Panc1 (cell line): ENCODE measurements around the gene ARSI. TPM values are rescaled to one million over a fixed set of nuclear protein-coding genes. Genes with fewer than 3 reads are reported as not detected.
"Not testable (repeated sequence)": the region's sequence is repeated elsewhere in the genome, so short reads cannot be mapped to it uniquely, and the experiment has no call there.

Experiments used
- ATAC-seq: fragments of 200-7000 bp; cut with Tn5 transposase; 2 replicates; pipeline ENCODE4 v1.9.1; 2020; ENCODE audit warnings: mild to moderate bottlenecking, moderate library complexity
- BruUV-seq: library from RNA; stranded (reverse); fragments of 400-500 nt; replicated peaks from 2 replicates; lab custom pipeline; 2021; lab: Mats Ljungman, UMichigan
- CTCF ChIA-PET: fragments of 300-600 bp; sonication (Branson Sonifier 250); formaldehyde crosslinking; loops from one replicate; lab custom pipeline; 2022; ENCODE audit warnings: antibody characterized with exemption; lab: Charles Lee
- POLR2A ChIA-PET: fragments of 300-600 bp; sonication (Branson Sonifier 250); formaldehyde crosslinking; loops from one replicate; lab custom pipeline; 2022; ENCODE audit warnings: antibody characterized with exemption; lab: Charles Lee
- DNase-seq: peaks from one replicate; pipeline ENCODE4 v3.0.0-alpha.2; 2010; ENCODE audit warnings: low read depth, low spot score
- H3K27ac ChIP-seq: 2 replicates; pipeline ENCODE4 v1.5.1; 2011; ENCODE audit warnings: mild to moderate bottlenecking, low read length, inconsistent platforms
- H3K27me3 ChIP-seq: fragments of 200-500 bp; sonication (Bioruptor generic); 2 replicates; pipeline ENCODE4 v1.6.0; 2014; ENCODE audit warnings: low read length, inconsistent platforms; ENCODE audit not compliant: control insufficient read depth, insufficient read depth
- H3K36me3 ChIP-seq: fragments of 200-500 bp; sonication (Bioruptor generic); 2 replicates; pipeline ENCODE4 v1.5.1; 2014; ENCODE audit warnings: inconsistent platforms, mild to moderate bottlenecking, low read length, moderate library complexity; ENCODE audit not compliant: control insufficient read depth, insufficient read depth
- H3K4me1 ChIP-seq: 2 replicates; pipeline ENCODE4 v1.5.1; 2011; ENCODE audit warnings: inconsistent platforms, mild to moderate bottlenecking, low read length, moderate library complexity; ENCODE audit not compliant: control insufficient read depth, insufficient read depth
- H3K4me3 ChIP-seq, 2 experiments: 2 replicates each; pipeline ENCODE4 v1.5.1; 2011 to 2012; ENCODE audit warnings: low read depth in 2 of 2, low read length in 2 of 2, mild to moderate bottlenecking in 2 of 2, inconsistent platforms in 1 of 2, moderate library complexity in 1 of 2
- H3K9me3 ChIP-seq: fragments of 200-500 bp; sonication (Bioruptor generic); 2 replicates; pipeline ENCODE4 v1.5.1; 2014; ENCODE audit warnings: low read depth, mild to moderate bottlenecking, inconsistent platforms, low read length, moderate library complexity; ENCODE audit not compliant: control insufficient read depth, insufficient read depth
- CTCF ChIP-seq: fragments of 450-650 bp; IDR thresholded peaks from 2 replicates; pipeline ENCODE4 v1.5.1; 2017; ENCODE audit warnings: mild to moderate bottlenecking
- POLR2AphosphoS5 ChIP-seq: IDR thresholded peaks from 2 replicates; pipeline ENCODE4 v1.6.1; 2012; ENCODE audit warnings: mild to moderate bottlenecking, low read depth, low read length, moderate library complexity
- SIN3A ChIP-seq: IDR thresholded peaks from 2 replicates; pipeline ENCODE4 v1.6.1; 2012; ENCODE audit warnings: low read depth, mild to moderate bottlenecking, low read length, moderate library complexity, borderline replicate concordance; ENCODE audit not compliant: insufficient read depth
- TCF7L2 ChIP-seq: IDR thresholded peaks from 2 replicates; pipeline ENCODE4 v1.6.1; 2011; ENCODE audit warnings: mild to moderate bottlenecking, low read depth, low read length, inconsistent platforms
- in situ Hi-C: cut with HindIII; loops from 2 replicates; pipeline ENCODE4 v1.10.0; 2016; ENCODE audit warnings: low sequenced_read_pairs, low pct_unique_long_range_greater_than_20kb
- intact Hi-C: fragments of 100-400 bp; cut with micrococcal nuclease; formaldehyde crosslinking; loops from one replicate; pipeline ENCODE4 v1.10.0; 2022; ENCODE audit not compliant: unreplicated experiment
- total RNA-seq: library from RNA; stranded (reverse); gene quantifications from one replicate; pipeline ENCODE4 v1.2.1, GENCODE V29; 2021; ENCODE audit not compliant: unreplicated experiment
- TF ChIP-seq, protein P1 (sequence below), 2 experiments: IDR thresholded peaks; 2 replicates each; pipeline ENCODE4 v1.6.1; 2011 to 2012; ENCODE audit warnings: low read depth in 2 of 2, control low read depth in 1 of 2, low read length in 1 of 2, mild to moderate bottlenecking in 1 of 2, moderate library complexity in 1 of 2; ENCODE audit not compliant: insufficient read depth in 1 of 2

The ARSI gene
- total RNA-seq, 1 experiment from 2014 or later = 18.6 TPM

DNA sequence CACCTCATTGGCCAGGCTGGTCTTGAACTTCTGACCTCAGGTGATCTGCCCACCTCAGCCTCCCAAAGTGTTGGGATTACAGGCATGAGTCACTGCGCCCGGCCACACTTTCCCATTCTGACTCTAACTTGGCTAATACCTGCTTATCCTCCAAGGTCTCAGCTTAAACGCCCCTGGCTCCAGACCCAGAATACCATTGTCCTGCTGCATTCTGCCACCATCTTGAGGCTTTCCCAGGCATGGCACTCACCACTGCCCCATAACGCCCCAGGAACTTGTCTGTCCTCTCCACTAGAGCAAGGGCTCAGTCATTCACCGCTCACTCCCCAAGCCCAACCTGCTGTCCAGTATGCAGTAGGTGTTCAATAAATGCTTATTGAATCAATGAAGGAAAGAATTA, 53.0 kb downstream of the ARSI start:
- intact Hi-C loops (no loop called here), in situ Hi-C loops (no loop called here)
- DNase-seq (no peak), ATAC-seq (no peak)
- ChIA-PET CTCF (no interaction called here), POLR2A (no interaction called here)
- Histone ChIP-seq H3K27ac (no peak overlapping the region), H3K4me3 (no peak overlapping the region), H3K9me3 (no peaks in the 10 kb centered on the region), H3K27me3 (no peaks in the 10 kb centered on the region), H3K36me3 (no peaks in the 10 kb centered on the region), H3K4me1 (no peaks in the 10 kb centered on the region)
- TF ChIP-seq CTCF = no peak
- no peak for TF ChIP-seq SIN3A
- TF ChIP-seq TCF7L2 = no peak
- TF ChIP-seq, protein P1, sequence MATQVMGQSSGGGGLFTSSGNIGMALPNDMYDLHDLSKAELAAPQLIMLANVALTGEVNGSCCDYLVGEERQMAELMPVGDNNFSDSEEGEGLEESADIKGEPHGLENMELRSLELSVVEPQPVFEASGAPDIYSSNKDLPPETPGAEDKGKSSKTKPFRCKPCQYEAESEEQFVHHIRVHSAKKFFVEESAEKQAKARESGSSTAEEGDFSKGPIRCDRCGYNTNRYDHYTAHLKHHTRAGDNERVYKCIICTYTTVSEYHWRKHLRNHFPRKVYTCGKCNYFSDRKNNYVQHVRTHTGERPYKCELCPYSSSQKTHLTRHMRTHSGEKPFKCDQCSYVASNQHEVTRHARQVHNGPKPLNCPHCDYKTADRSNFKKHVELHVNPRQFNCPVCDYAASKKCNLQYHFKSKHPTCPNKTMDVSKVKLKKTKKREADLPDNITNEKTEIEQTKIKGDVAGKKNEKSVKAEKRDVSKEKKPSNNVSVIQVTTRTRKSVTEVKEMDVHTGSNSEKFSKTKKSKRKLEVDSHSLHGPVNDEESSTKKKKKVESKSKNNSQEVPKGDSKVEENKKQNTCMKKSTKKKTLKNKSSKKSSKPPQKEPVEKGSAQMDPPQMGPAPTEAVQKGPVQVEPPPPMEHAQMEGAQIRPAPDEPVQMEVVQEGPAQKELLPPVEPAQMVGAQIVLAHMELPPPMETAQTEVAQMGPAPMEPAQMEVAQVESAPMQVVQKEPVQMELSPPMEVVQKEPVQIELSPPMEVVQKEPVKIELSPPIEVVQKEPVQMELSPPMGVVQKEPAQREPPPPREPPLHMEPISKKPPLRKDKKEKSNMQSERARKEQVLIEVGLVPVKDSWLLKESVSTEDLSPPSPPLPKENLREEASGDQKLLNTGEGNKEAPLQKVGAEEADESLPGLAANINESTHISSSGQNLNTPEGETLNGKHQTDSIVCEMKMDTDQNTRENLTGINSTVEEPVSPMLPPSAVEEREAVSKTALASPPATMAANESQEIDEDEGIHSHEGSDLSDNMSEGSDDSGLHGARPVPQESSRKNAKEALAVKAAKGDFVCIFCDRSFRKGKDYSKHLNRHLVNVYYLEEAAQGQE (IDR thresholded peaks at IDR 0.05; ENCODE audit: insufficient read depth in 1 of 2, low read depth in 2 of 2, low read length in 1 of 2) = no peak
- no peak for TF ChIP-seq POLR2AphosphoS5
- BruUV-seq = no TSS peak

- no peaks in the 10 kb centered on the region for H3K27me3 ChIP-seq
- CTCF ChIA-PET = no interaction called here
- intact Hi-C loops (no loop called here), in situ Hi-C loops (no loop called here)
- ATAC-seq (no peak), DNase-seq (no peak)
- no peak for TF ChIP-seq POLR2AphosphoS5
- no peak for TF ChIP-seq TCF7L2
- TF ChIP-seq CTCF = no peak
- TF ChIP-seq, protein P1 (IDR thresholded peaks at IDR 0.05; ENCODE audit: insufficient read depth in 1 of 2, low read depth in 2 of 2, low read length in 1 of 2) = no peak
- no peak for TF ChIP-seq SIN3A
- no peak overlapping the region for H3K4me3 ChIP-seq
- no peak overlapping the region for H3K27ac ChIP-seq
- H3K9me3 ChIP-seq = no peaks in the 10 kb centered on the region
- no TSS peak for BruUV-seq
- H3K36me3 ChIP-seq = no peaks in the 10 kb centered on the region
- POLR2A ChIA-PET = no interaction called here
- H3K4me1 ChIP-seq = no peaks in the 10 kb centered on the region
Observed at GRCh38 chr5:150248946-150249345, 53.8 kb downstream of the ARSI start.

DNA sequence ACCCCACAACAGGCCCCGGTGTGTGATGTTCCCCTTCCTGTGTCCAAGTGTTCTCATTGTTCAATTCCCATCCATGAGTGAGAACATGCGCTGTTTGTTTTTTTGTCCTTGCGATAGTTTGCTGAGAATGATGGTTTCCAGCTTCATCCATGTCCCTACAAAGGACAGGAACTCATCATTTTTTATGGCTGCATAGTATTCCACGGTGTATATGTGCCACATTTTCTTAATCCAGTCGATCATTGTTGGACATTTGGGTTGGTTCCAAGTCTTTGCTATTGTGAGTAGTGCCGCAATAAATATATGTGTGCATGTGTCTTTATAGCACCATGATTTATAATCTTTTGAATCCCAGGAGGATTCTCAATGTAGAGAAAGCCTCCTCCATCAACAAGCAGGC, 54.2 kb downstream of the ARSI start:
- BruUV-seq, in situ Hi-C loops, H3K4me1 ChIP-seq, CTCF ChIA-PET, DNase-seq, intact Hi-C loops, ATAC-seq, H3K27ac ChIP-seq, POLR2A ChIA-PET, H3K27me3 ChIP-seq, H3K4me3 ChIP-seq, H3K36me3 ChIP-seq, H3K9me3 ChIP-seq: not testable (repeated sequence)
